GM21576 (cell line): ENCODE data around the gene FOXB2.

Experiments
- ATAC-seq: cut with Tn5 transposase; IDR thresholded peaks from one replicate; pipeline ENCODE4 v1.9.1; 2021; ENCODE audit warnings: mild to moderate bottlenecking, moderate library complexity; ENCODE audit not compliant: unreplicated experiment

FOXB2 gene

DNA sequence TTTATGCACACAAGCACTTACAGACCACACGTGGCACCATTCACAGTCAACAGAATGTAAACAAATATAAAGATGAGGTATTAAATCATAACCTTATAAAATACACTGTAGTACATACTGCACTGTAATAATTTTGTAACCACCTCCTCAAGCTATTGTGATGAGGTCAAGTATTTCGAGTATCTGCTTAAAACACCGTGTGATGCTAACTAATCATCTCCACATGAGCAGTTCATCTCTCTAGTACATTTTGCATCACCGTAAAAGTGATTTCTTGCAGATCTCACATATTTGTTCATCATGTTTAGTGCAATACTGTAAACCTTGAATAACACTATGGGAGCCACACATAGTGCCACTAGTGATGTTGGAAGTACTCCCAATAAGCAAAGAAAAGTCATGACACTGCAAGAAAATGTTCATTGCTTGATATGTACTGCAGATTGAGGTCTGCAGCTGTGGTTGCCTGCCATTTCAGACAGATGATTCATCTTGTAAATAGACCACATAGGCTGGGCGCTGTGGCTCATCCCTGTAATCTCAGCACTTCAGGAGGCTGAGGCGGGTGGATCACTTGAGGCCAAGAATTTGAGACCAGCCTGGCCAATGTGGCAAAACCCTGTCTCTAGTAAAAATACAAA, 44.3 kb downstream of the FOXB2 start:
- no peak for ATAC-seq

DNA sequence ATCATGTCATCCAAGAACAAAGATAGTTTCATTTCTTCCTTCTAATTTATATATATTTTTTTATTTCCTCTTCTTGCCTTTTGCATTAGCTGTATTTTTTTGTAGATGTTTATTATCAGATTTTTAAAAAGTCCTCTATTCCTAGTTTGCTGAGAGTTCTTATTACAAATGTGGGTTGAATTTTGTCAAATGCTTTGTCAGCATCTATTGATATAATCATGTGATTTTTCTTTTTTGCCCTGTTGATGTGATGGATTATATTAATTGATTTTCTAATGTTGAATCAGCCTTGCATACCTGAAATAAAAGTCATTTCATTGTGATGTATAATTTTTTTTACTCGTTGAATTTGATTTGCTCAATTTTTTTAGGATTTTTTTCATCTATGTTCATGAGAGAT, 46.9 kb downstream of the FOXB2 start:
- no peak for ATAC-seq
